Keratinocyte (primary cell): ENCODE measurements around the gene PLA2G4F. TPM values are rescaled to one million over a fixed set of nuclear protein-coding genes. Genes with fewer than 3 reads are reported as not detected.

Experiments
- DNase-seq: peaks from one replicate; pipeline ENCODE4 v3.0.0-alpha.2; 2011; ENCODE audit warnings: low read depth, missing footprints, low spot score
- FAIRE-seq: peaks from 2 replicates; lab custom pipeline; 2011; peaks lifted over from hg19 to GRCh38; lab: Jason Lieb, UNC
- H2AFZ ChIP-seq: 2 replicates; pipeline ENCODE4 v1.6.0; 2012; ENCODE audit warnings: low read length, control low read depth, inconsistent platforms; ENCODE audit not compliant: control insufficient read depth
- H3K27ac ChIP-seq: 2 replicates; pipeline ENCODE4 v1.5.1; 2011; ENCODE audit warnings: low read length; ENCODE audit not compliant: control insufficient read depth, insufficient read depth
- H3K27me3 ChIP-seq: 3 replicates; pipeline ENCODE4 v1.6.0; 2011; ENCODE audit warnings: low read length; ENCODE audit not compliant: control insufficient read depth, insufficient read depth; ENCODE audit errors: extremely low read depth
- H3K36me3 ChIP-seq, 2 experiments: 2 replicates in 1 of 2; 3 replicates in 1 of 2; pipeline ENCODE4 v1.5.1; 2011; ENCODE audit warnings: low read length in 2 of 2, mild to moderate bottlenecking in 1 of 2; ENCODE audit not compliant: control insufficient read depth in 2 of 2, insufficient read depth in 2 of 2; ENCODE audit errors: extremely low read depth in 1 of 2
- H3K4me1 ChIP-seq: 3 replicates; pipeline ENCODE4 v1.5.1; 2011; ENCODE audit warnings: low read length; ENCODE audit not compliant: control insufficient read depth, insufficient read depth; ENCODE audit errors: extremely low read depth
- H3K4me2 ChIP-seq: 3 replicates; pipeline ENCODE4 v1.6.0; 2011; ENCODE audit warnings: low read depth, low read length; ENCODE audit not compliant: control insufficient read depth, insufficient read depth; ENCODE audit errors: extremely low read depth
- H3K4me3 ChIP-seq, 3 experiments: fragments of 200-600 bp in 1 of 3; sonication (generic) in 1 of 3; 2 replicates in 2 of 3; 3 replicates in 1 of 3; pipeline ENCODE4 v1.5.1; 2011 to 2016; ENCODE audit warnings: low read length in 3 of 3, mild to moderate bottlenecking in 3 of 3, control low read depth in 2 of 3, inconsistent platforms in 1 of 3, low read depth in 1 of 3, mixed read lengths in 1 of 3, mixed run types in 1 of 3, moderate library complexity in 1 of 3; ENCODE audit not compliant: control insufficient read depth in 2 of 3, insufficient read depth in 2 of 3; ENCODE audit errors: extremely low read depth in 1 of 3
- H3K79me2 ChIP-seq: 2 replicates; pipeline ENCODE4 v1.6.0; 2012; ENCODE audit warnings: low read length; ENCODE audit not compliant: control insufficient read depth, insufficient read depth
- H3K9ac ChIP-seq: 3 replicates; pipeline ENCODE4 v1.6.0; 2011; ENCODE audit warnings: low read length; ENCODE audit not compliant: control insufficient read depth, insufficient read depth; ENCODE audit errors: extremely low read depth
- H3K9me1 ChIP-seq: 3 replicates; pipeline ENCODE4 v1.6.0; 2011; ENCODE audit warnings: low read length; ENCODE audit not compliant: control insufficient read depth, insufficient read depth; ENCODE audit errors: extremely low read depth
- H3K9me3 ChIP-seq: 2 replicates; pipeline ENCODE4 v1.5.1; 2012; ENCODE audit warnings: low read depth, low read length; ENCODE audit not compliant: control insufficient read depth
- H4K20me1 ChIP-seq: 3 replicates; pipeline ENCODE4 v1.6.0; 2011; ENCODE audit warnings: low read length; ENCODE audit not compliant: control insufficient read depth, insufficient read depth; ENCODE audit errors: extremely low read depth
- CTCF ChIP-seq, 3 experiments: IDR thresholded peaks in 1 of 3; conservative IDR thresholded peaks in 1 of 3; optimal IDR thresholded peaks in 1 of 3; 2 replicates in 2 of 3; 3 replicates in 1 of 3; pipeline versions ENCODE3 to v1.5.1; 2011; ENCODE audit warnings: low read length in 3 of 3, mild to moderate bottlenecking in 3 of 3, moderate library complexity in 2 of 3, control low read depth in 1 of 3, inconsistent platforms in 1 of 3; ENCODE audit not compliant: insufficient read depth in 2 of 3; ENCODE audit errors: extremely low read depth in 1 of 3
- EZH2 ChIP-seq: IDR thresholded peaks from one replicate; pipeline ENCODE4 v1.6.1; 2012; ENCODE audit warnings: inconsistent platforms, mild to moderate bottlenecking, low read length, moderate library complexity
- dilution Hi-C: fragments of 300-500 bp; cut with MboI; formaldehyde crosslinking; loops from one replicate; pipeline ENCODE4 v1.7.0; 2020; ENCODE audit warnings: low sequenced_read_pairs; ENCODE audit not compliant: extremely low pct_ligation_motif_present
- polyA plus RNA-seq, 5 experiments: library from polyadenylated mRNA; depleted of rRNA in 3 of 5; stranded (reverse) in 3 of 5; stranded (forward) in 1 of 5; unstranded in 1 of 5; fragments of >200 nt; gene quantifications; 1 replicate in 1 of 5; 2 replicates in 3 of 5; 3 replicates in 1 of 5; pipeline versions ENCODE4 v1.2.1 to v1.2.3, GENCODE V29; 2011 to 2012; ENCODE audit warnings: missing spikeins in 2 of 5, low read depth in 1 of 5, low replicate concordance in 1 of 5

Gene PLA2G4F
- polyA plus RNA-seq, 1 donor (not counting 4 experiments of a cell fraction or from before 2014, with no cell fraction given) = 4.4 TPM

GRCh38 chr15:42154212-42154941 is 2.1 kb downstream of the PLA2G4F start:
- no peaks in the 10 kb centered on the region for H3K9me3 ChIP-seq
- TF ChIP-seq EZH2 = no peak
- TF ChIP-seq CTCF (optimal IDR thresholded peaks at IDR 0.05 in 1 of 3, IDR thresholded peaks at IDR 0.05 in 1 of 3, conservative IDR thresholded peaks at IDR 0.05 in 1 of 3; ENCODE audit: extremely low read depth in 1 of 3, insufficient read depth in 2 of 3, low read length in 3 of 3) = no peak
- H3K4me3 ChIP-seq = no peak overlapping the region
- dilution Hi-C loops = no loop called here
- FAIRE-seq (peak; percentile 83), DNase-seq (no peak)
- H3K4me2 ChIP-seq = peak overlapping the region; percentile 82
- no peak overlapping the region for H3K27ac ChIP-seq
- peaks cover 56% of the 10 kb centered on the region for H3K4me1 ChIP-seq
- H2AFZ ChIP-seq = peak overlapping the region; percentile 0
- no peaks in the 10 kb centered on the region for H4K20me1 ChIP-seq
- no peaks in the 10 kb centered on the region for H3K79me2 ChIP-seq
- H3K9me1 ChIP-seq = no peaks in the 10 kb centered on the region
- H3K27me3 ChIP-seq = no peaks in the 10 kb centered on the region
- H3K36me3 ChIP-seq = peaks cover 1 to 4% of the 10 kb centered on the region in 2 experiments
- H3K9ac ChIP-seq = no peak overlapping the region

- TF ChIP-seq EZH2 = no peak
- no peak for TF ChIP-seq CTCF (optimal IDR thresholded peaks at IDR 0.05 in 1 of 3, IDR thresholded peaks at IDR 0.05 in 1 of 3, conservative IDR thresholded peaks at IDR 0.05 in 1 of 3; ENCODE audit: extremely low read depth in 1 of 3, insufficient read depth in 2 of 3, low read length in 3 of 3)
- dilution Hi-C loops = no loop called here
- no peaks in the 10 kb centered on the region for H3K9me1 ChIP-seq
- H3K4me3 ChIP-seq = no peak overlapping the region
- FAIRE-seq (no peak), DNase-seq (no peak)
- no peaks in the 10 kb centered on the region for H3K27me3 ChIP-seq
- H3K27ac ChIP-seq = no peak overlapping the region
- no peaks in the 10 kb centered on the region for H4K20me1 ChIP-seq
- H3K36me3 ChIP-seq = peaks cover 0 to under 1% of the 10 kb centered on the region in 2 experiments
- H2AFZ ChIP-seq = no peak overlapping the region
- no peaks in the 10 kb centered on the region for H3K9me3 ChIP-seq
- no peaks in the 10 kb centered on the region for H3K79me2 ChIP-seq
- H3K4me1 ChIP-seq = peaks cover 56% of the 10 kb centered on the region
- no peak overlapping the region for H3K4me2 ChIP-seq
- H3K9ac ChIP-seq = no peak overlapping the region
Measured at GRCh38 chr15:42153874-42154211, 2.6 kb downstream of the PLA2G4F start.
